ENCODE data around the gene RINL.
"Not testable (repeated sequence)": the region's sequence is repeated elsewhere in the genome, so short reads cannot be mapped to it uniquely, and the experiment has no call there.

The RINL gene

DNA sequence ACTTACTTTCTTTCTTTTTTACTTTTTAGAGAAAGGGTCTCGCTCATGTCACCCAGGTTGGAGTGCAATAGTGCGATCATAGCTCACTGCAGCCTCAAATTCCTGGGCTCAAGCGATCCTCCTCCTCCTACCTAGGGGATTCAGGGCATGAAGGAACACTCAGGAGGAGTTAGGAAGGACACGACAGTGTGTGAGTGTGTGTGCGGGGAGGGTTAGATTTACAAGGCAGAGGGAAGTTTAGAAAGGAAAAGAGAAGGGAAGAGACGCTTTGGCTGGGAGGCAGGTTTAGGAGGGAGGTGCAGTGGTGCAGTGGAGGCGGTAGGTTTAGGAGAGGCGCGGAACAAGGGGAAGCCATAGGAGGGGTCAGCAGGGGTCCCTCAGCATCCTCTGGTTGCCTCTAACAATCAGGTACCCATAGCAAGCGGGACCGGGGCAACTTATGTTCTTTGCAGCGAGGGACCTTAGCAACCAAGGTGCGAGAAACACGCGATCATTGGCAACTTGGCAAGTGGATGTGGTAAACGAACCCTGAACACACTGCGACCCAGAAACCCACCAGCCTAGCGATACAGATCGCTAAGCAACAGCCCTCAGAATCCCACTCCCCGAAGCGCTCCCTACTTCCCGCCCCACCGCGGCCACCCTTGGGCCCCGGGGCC, 20.8 kb upstream of the RINL start:
- H3K27ac Mint-ChIP-seq: peak overlapping the region; percentile 97
- no peak for DNase-seq
- H3K4me3 Mint-ChIP-seq: peak overlapping the region; percentile 90 to 94
- no peaks in the 10 kb centered on the region for H3K9me3 Mint-ChIP-seq
- peaks cover 28 to 61% of the 10 kb centered on the region in 2 donors for H3K4me1 Mint-ChIP-seq
- no peak for ATAC-seq (replicated peaks)
- peaks cover 13 to 19% of the 10 kb centered on the region in 2 donors for H3K36me3 Mint-ChIP-seq
- H3K27me3 Mint-ChIP-seq: no peaks in the 10 kb centered on the region

DNA sequence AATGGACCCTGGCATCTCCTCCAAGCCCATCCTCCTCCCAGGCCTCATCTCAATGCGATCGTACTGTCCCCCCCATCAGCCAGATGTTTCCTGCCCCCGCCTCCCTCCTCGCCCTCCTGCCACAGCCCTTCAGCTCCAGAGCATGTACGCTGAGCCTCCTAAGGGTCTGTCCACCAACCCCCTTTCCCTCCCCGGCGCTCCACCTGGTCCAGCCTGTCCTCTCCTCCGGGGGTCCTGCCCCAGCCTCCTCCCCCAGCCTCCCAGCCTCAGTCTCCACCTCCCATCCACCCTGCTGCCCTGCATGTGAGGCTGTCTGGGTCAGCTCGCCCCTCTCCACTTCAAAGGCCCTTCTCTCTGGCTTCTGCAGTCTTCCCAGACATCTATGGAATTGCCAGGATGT, 16.9 kb upstream of the RINL start:
- DNase-seq (no peak), ATAC-seq (replicated peaks) (no peak)
- H3K27ac Mint-ChIP-seq: peak overlapping the region; percentile 84
- H3K4me1 Mint-ChIP-seq: peaks cover 25 to 43% of the 10 kb centered on the region in 2 donors
- no peak overlapping the region for H3K4me3 Mint-ChIP-seq
- H3K27me3 Mint-ChIP-seq: no peaks in the 10 kb centered on the region
- H3K9me3 Mint-ChIP-seq: no peaks in the 10 kb centered on the region
- peaks cover 10 to 14% of the 10 kb centered on the region in 2 donors for H3K36me3 Mint-ChIP-seq

DNA sequence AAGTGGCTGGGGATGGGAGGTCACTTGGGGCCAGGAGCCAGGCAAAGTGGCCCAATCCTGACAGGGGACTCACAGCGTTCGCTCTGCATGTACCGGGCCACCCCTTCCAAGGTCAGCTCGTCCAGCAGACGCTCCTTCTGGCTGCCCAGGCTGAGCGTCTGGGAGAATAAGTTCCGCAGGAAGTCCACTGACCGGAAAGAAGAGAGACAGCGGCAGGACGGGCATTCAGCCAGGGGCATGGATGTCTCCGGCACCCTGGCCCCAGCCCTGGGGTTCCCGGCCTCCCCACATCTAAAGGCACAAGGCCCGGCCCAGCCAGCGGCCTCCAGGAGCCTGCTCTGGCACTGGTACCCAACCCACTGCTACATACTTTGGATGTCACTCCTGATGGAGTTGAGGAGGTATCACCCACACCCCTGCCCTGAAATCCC, 15.3 kb upstream of the RINL start:
- ATAC-seq (replicated peaks) (no peak), DNase-seq (no peak)
- Mint-ChIP-seq H3K9me3 (no peaks in the 10 kb centered on the region), H3K27ac (no peak overlapping the region), H3K27me3 (no peaks in the 10 kb centered on the region), H3K4me3 (no peak overlapping the region), H3K36me3 (peaks cover 22 to 23% of the 10 kb centered on the region in 2 donors), H3K4me1 (peaks cover 18 to 31% of the 10 kb centered on the region in 2 donors)

DNA sequence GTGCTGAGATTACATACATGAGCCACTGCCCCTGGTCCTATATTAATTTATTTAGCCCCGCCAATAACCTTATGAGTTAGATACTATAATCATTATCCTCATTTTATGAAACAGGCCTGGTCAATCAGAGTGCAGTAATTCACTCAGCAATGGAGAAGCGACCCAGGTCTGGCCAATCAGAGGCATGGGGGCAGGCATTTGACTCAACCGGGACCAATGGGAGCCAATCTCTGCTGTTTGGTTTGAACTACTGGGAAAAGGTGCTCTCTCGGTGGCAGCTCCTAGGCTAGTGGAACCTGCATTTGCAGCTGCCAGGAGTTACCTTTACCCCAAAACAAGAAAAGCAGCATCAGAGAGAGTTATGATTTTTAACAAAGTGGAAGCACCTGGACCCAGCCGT, 14.8 kb upstream of the RINL start:
- Mint-ChIP-seq H3K27me3 (no peaks in the 10 kb centered on the region), H3K9me3 (no peaks in the 10 kb centered on the region), H3K36me3 (peaks cover 22 to 23% of the 10 kb centered on the region in 2 donors), H3K27ac (no peak overlapping the region), H3K4me3 (no peak overlapping the region), H3K4me1 (peaks cover 15 to 26% of the 10 kb centered on the region in 2 donors)
- DNase-seq (no peak), ATAC-seq (replicated peaks) (no peak)

DNA sequence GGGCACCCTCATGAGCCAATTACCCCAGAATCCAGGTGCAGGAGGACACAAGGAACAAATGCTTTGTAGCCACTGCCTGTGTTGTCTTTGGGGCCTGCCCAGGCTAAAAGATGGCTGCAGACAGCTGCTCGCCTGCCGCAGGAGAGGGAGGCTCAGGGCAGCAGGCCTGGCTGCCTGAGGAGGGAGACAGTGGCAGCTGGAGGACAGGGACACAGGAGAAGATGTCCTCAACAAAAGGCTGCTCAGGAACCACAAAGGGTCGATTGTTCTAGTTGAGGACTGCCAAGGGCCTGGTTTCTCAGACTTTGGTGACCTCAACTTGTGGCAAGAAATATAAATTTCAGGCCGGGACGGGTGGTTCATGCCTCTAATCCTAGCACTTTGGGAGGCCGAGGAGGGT, 13.7 kb upstream of the RINL start:
- Mint-ChIP-seq H3K27me3 (no peaks in the 10 kb centered on the region), H3K4me3 (no peak overlapping the region), H3K36me3 (peaks cover 20 to 23% of the 10 kb centered on the region in 2 donors), H3K27ac (peak overlapping the region; percentile 5), H3K4me1 (peaks cover 7 to 21% of the 10 kb centered on the region in 2 donors), H3K9me3 (no peaks in the 10 kb centered on the region)
- ATAC-seq (replicated peaks): no peak
- no peak for DNase-seq

DNA sequence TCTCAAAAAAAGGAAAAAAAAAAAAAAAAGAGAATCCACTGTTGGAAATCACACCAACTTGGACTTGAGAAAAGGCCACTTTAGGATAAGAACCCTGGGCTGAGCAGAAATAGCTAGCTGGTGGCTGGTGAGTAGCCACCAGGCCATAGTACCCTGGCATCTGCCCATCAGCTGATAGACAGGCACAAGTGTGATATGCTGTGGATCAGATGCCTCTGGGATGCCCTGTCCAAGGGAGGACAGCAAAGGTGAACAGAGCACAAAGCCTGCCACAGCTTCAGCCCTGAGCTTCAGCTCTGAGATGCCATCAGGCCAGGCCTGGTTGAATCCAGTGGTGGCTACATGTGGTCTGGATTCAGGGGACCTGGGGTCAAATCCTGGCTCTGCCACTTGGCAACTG, 12.6 kb upstream of the RINL start:
- peaks cover 7 to 17% of the 10 kb centered on the region in 2 donors for H3K4me1 Mint-ChIP-seq
- H3K4me3 Mint-ChIP-seq: no peak overlapping the region
- no peaks in the 10 kb centered on the region for H3K27me3 Mint-ChIP-seq
- ATAC-seq (replicated peaks) (no peak), DNase-seq (no peak)
- no peak overlapping the region for H3K27ac Mint-ChIP-seq
- peaks cover 19 to 23% of the 10 kb centered on the region in 2 donors for H3K36me3 Mint-ChIP-seq
- no peaks in the 10 kb centered on the region for H3K9me3 Mint-ChIP-seq

DNA sequence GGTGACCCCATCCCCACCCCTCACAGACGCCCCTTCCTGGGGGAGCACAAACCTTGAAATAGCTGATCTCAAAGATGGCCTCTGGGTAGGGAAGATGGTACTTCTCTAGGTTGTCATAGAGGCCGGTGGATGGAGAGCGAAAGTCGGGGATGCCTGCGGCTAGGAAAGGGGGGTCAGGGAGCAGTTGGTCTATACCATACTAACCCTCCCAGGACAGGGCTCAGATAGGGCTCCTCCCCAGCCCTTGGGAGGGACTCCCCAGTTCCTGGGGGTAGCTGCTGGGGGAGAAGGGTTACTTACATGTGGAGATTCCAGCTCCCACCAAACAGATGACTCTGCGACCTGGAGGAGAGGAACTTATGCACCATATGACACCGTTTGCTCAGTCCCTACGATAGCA, 11.7 kb upstream of the RINL start:
- no peak for ATAC-seq (replicated peaks)
- no peak for DNase-seq
- Mint-ChIP-seq H3K36me3 (peaks cover 18 to 23% of the 10 kb centered on the region in 2 donors), H3K9me3 (no peaks in the 10 kb centered on the region), H3K27me3 (no peaks in the 10 kb centered on the region), H3K4me3 (no peak overlapping the region), H3K27ac (no peak overlapping the region), H3K4me1 (peaks cover 3 to 9% of the 10 kb centered on the region in 2 donors)

DNA sequence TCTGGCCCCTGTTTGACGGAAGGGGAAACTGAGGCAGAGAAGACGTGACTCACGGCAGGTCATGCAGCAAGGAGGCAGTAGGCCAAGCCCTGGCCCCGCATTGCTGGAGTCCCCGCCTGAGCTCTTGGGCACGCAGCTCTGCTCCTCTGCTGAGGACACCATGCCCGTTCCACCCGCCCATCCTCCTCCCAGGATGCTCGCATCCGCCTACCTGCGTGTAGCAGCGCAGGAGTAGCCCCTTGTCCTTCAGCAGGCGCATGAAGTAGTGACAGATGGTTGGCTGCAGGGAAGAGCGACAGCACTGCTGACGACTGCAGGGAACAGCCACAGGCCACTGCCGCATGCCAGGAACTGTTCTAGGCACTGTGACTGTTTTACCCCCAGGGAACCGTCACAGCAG, 10.8 kb upstream of the RINL start:
- H3K27me3 Mint-ChIP-seq: no peaks in the 10 kb centered on the region
- H3K27ac Mint-ChIP-seq: no peak overlapping the region
- peaks cover 15 to 19% of the 10 kb centered on the region in 2 donors for H3K36me3 Mint-ChIP-seq
- peaks cover 0 to 5% of the 10 kb centered on the region in 2 donors for H3K4me1 Mint-ChIP-seq
- DNase-seq: no peak
- H3K9me3 Mint-ChIP-seq: no peaks in the 10 kb centered on the region
- no peak overlapping the region for H3K4me3 Mint-ChIP-seq
- ATAC-seq (replicated peaks): no peak

DNA sequence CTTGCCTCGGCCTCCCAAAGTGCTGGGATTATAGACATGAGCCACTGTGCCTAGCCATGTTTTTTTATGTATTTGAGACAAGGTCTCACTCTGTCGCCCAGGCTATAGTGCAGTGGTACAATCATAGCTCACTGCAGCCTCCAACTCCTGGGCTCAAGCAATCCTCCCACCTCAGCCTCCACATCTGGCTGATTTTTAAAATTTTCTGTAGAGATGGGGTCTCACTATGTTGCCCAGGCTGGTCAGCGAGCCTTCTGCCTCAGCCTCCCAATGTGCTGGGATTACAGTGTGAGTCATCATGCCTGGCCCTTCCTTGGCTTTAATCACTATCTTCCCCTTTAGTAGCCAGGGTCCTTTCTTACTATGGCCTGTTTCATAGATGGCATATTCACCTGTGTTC, 6.6 kb upstream of the RINL start:
- not testable (repeated sequence) for H3K4me3 Mint-ChIP-seq; H3K9me3 Mint-ChIP-seq; ATAC-seq (replicated peaks); H3K27ac Mint-ChIP-seq; H3K27me3 Mint-ChIP-seq; DNase-seq
- peaks cover 21 to 26% of the 10 kb centered on the region in 2 donors for H3K36me3 Mint-ChIP-seq
- H3K4me1 Mint-ChIP-seq: peaks cover 7 to 25% of the 10 kb centered on the region in 2 donors

DNA sequence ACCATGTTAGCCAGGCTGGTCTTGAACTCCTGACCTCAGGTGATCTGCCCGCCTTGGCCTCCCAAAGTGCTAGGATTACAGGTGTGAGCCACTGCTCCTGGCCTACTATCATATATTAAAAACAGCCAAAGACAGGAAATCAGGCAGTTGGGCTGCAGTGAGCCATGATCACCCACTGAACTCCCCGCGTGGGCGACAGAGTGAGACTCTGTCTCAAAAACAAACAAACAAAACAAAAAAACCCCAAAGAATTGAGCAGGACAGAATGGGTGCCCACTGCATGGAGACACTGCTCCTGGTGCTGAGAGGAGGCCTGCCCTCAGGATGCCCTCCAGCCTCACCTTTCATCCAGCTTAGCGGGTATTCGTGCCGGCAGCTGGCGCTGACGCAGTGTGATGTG, 5.2 kb upstream of the RINL start:
- no peaks in the 10 kb centered on the region for H3K9me3 Mint-ChIP-seq
- no peaks in the 10 kb centered on the region for H3K27me3 Mint-ChIP-seq
- peak overlapping the region; percentile 6 for H3K27ac Mint-ChIP-seq
- ATAC-seq (replicated peaks) (no peak), DNase-seq (no peak)
- H3K4me3 Mint-ChIP-seq: no peak overlapping the region
- peaks cover 15 to 17% of the 10 kb centered on the region in 2 donors for H3K36me3 Mint-ChIP-seq
- H3K4me1 Mint-ChIP-seq: peaks cover 13 to 34% of the 10 kb centered on the region in 2 donors

DNA sequence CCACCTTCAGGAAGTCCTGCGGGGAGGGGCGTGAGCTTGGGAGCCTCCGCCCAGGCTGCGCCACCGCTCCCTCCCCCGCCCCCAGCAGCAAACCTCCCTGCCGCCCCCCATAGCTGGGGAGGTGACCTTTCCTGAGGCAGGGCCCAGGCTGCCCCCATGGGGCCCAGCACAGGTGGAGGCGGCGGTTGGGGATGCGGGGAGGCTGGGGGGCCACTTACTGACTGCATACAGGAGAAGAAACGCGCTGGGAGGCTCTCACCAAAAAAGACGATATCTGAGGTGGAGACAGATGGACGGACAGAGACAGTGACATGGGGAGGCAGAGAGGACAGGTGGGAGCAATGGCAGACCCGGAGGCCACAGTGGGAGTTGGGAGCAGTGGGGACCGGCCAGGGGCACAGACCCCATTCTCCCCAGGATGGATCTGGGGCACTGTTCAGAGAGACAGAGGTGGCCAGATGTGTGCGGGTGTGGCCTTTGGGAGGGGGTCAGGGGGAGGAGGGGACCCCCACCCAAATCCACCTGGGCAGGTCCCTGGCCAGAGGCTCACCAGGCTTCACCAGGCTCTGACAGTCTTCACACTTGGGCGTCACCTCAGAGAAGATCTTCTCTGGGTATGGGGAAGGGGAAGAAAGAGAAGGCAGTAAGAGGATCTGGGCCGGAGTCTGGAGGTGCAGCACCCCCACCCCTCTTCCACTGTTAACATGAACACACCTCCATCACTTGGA, 3.0 kb upstream of the RINL start:
- Mint-ChIP-seq H3K4me1 (peaks cover 26 to 49% of the 10 kb centered on the region in 2 donors), H3K4me3 (no peak overlapping the region), H3K9me3 (no peaks in the 10 kb centered on the region), H3K36me3 (peaks cover 21 to 27% of the 10 kb centered on the region in 2 donors), H3K27ac (peak overlapping the region; percentile 60), H3K27me3 (no peaks in the 10 kb centered on the region)
- no peak for ATAC-seq (replicated peaks)
- DNase-seq: no peak

DNA sequence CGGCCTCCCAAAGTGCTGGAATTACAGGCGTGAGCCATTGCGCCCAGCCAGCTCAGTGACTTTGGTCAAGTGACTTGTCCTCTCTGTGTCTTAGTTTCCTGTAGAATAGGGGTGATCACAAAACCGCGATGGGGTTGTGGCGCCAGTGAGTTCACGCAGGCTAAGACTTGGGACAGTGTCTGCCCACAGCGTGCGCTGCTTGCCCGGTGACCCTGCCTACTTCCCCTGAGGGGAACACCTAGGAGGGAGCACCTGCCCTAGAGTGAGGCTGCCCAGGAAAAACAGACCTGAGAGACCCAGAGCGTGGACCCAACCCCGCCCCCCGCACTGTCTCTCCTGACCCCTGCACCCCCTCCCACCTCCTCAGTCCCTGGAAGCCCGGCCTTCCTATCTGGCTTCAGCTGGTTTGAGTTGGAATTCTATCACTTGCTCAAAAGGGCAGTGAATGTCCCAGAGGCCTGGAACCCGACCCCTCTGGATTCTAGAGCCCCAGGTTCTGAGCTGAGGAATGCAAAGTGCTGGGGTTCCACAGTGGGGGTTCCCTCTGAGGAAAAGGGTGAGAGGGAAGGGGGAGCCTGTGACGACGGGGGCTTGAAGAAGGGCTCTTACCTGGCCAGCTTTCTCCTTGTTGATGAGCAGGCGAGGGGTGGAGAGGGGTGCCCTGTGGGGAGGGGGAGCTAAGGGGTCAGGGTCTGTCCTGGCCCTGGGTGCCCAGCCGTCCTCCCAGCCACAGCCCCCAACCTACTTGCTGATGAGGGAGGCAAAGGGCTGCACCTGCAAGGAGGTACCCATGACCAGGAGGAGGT, 2.2 kb upstream of the RINL start:
- Mint-ChIP-seq H3K36me3 (peaks cover 22 to 32% of the 10 kb centered on the region in 2 donors), H3K9me3 (no peaks in the 10 kb centered on the region), H3K4me1 (peaks cover 27 to 49% of the 10 kb centered on the region in 2 donors), H3K4me3 (no peak overlapping the region), H3K27me3 (no peaks in the 10 kb centered on the region), H3K27ac (peak overlapping the region; percentile 81)
- DNase-seq: no peak
- ATAC-seq (replicated peaks): no peak

DNA sequence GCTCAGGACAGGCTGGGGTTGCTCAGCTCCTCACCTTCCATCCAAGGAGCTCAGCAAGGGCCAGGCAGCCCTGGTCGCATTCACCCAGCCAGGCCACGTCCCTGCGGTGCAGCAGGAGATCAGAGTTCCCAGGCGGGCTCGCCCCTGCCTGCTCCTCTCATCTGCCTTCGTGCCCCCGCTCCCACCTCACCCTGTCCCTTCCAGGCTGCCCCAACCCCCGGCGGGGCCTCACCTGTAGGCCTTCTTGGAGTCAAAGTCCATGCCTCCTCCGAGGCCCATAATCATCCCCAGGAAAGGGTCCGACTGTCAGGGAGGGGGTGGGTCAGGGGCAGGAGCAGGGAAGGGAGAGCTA, 1.3 kb upstream of the RINL start:
- peaks cover 22 to 34% of the 10 kb centered on the region in 2 donors for H3K36me3 Mint-ChIP-seq
- no peak for ATAC-seq (replicated peaks)
- H3K27ac Mint-ChIP-seq: peak overlapping the region; percentile 99
- no peak overlapping the region for H3K4me3 Mint-ChIP-seq
- no peak for DNase-seq
- H3K27me3 Mint-ChIP-seq: no peaks in the 10 kb centered on the region
- H3K9me3 Mint-ChIP-seq: no peaks in the 10 kb centered on the region
- peaks cover 27 to 49% of the 10 kb centered on the region in 2 donors for H3K4me1 Mint-ChIP-seq

DNA sequence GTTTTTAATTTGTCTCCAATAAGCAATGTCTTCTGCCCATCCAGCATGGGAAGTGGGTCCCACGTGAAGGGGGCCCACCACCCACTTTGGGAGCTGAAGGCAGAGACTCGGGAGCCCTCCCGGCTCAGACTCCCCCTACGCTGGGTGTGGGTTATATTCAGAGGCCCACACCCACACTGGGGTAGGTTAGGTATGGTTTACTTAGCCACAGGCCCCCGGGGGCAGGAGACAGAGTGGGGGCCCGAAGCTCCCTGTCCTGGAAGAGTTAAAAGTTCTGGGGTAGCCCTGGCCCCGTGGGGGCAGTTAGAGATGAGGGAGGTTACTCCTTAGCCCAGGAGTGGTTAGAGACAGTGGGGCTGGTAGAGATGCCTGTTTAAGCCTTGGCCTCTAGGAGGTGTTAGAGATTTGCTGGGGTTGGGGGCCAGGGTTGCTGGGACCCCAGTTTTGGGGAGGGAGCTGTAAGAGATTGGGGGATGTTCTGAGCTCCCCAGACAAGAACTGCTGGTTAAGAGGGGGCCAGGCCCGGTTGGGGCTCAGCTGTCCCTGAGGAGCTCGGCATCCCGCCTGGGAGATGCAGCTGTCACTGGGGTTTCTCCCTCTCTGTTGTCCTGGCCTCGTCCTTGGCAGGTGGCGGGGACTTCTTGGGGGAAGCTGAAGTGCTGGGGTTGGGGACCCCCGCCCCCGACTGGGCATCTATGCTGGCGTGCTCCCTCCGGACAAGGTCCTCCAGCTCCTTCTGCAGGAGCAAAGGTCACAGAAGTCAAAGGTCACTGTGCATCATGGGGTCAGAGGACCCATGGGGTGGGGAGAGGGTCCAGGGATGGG, 712 bp upstream of the RINL start:
- no peaks in the 10 kb centered on the region for H3K9me3 Mint-ChIP-seq
- H3K36me3 Mint-ChIP-seq: peaks cover 25 to 40% of the 10 kb centered on the region in 2 donors
- peak overlapping the region; percentile 97 for H3K4me3 Mint-ChIP-seq
- peaks cover 28 to 48% of the 10 kb centered on the region in 2 donors for H3K4me1 Mint-ChIP-seq
- DNase-seq: no peak
- H3K27me3 Mint-ChIP-seq: no peaks in the 10 kb centered on the region
- peak; percentile 17 to 32 for ATAC-seq (replicated peaks)
- peak overlapping the region; percentile 99 for H3K27ac Mint-ChIP-seq

Measured in stimulated activated naive B cell treated with anti-CD40 and anti-IgM and Interleukin-4, amounts not matched to agents 10 μg/mL and 1 μg/mL and 100 μg/mL, for 72 hours (primary cell).